ENCODE results near the gene CNST.

CNST gene

GRCh38 chr1:246607462-246607861, 41.2 kb downstream of the CNST start:
- peak overlapping the region; percentile 75 for H4K91ac ChIP-seq (ENCODE audit: low read length)
- no peak overlapping the region for H3K4me2 ChIP-seq (ENCODE audit: low read length, poor library complexity, severe bottlenecking)
- no peaks in the 10 kb centered on the region for H3K27me3 ChIP-seq (ENCODE audit: control insufficient read depth in 1 of 2, insufficient read depth in 1 of 2, low read length in 2 of 2)
- H3K9ac ChIP-seq (ENCODE audit: low read length), result no peak overlapping the region
- DNase-seq, result no peak
- H3K79me1 ChIP-seq (replicated peaks; ENCODE audit: low read length, poor library complexity, severe bottlenecking), result peaks cover 22% of the 10 kb centered on the region
- H3K18ac ChIP-seq (ENCODE audit: low read depth in 1 of 2, low read length in 2 of 2), result peak overlapping the region in 1 of 2 experiments; percentile 28
- H2AK5ac ChIP-seq (ENCODE audit: low read length, severe bottlenecking), result peak overlapping the region; percentile 53
- H3K27ac ChIP-seq (ENCODE audit: low read length, poor library complexity, severe bottlenecking), result no peak overlapping the region
- H2BK12ac ChIP-seq (ENCODE audit: low read length in 2 of 2), result peak overlapping the region in 1 of 2 experiments; percentile 93
- WGBS, result 82% methylated on average over 19 of the region's 19 CpGs
- peaks cover 0 to 4% of the 10 kb centered on the region in 2 experiments for H3K36me3 ChIP-seq (ENCODE audit: control insufficient read depth in 1 of 2, insufficient read depth in 2 of 2, low read depth in 1 of 2, low read length in 2 of 2)
- no peak overlapping the region for H3K4ac ChIP-seq (ENCODE audit: low read depth in 1 of 2, low read length in 2 of 2)
- no peak overlapping the region for H2BK5ac ChIP-seq (ENCODE audit: low read depth, low read length, poor library complexity, severe bottlenecking)
- H2AFZ ChIP-seq (ENCODE audit: low read depth, low read length), result no peak overlapping the region
- H2BK120ac ChIP-seq (ENCODE audit: low read depth, low read length), result no peak overlapping the region
- peak overlapping the region; percentile 7 for H4K8ac ChIP-seq (ENCODE audit: low read length)
- no peak overlapping the region for H3K4me3 ChIP-seq (ENCODE audit: insufficient read depth in 1 of 2, low read depth in 1 of 2, low read length in 2 of 2)
- no peak overlapping the region for H3K23ac ChIP-seq (ENCODE audit: low read length in 2 of 2)
- peaks cover 6% of the 10 kb centered on the region for H3K4me1 ChIP-seq (ENCODE audit: control insufficient read depth, insufficient read depth, low read depth, low read length)
- H3K14ac ChIP-seq (ENCODE audit: low read length in 2 of 2), result no peak overlapping the region
- no peaks in the 10 kb centered on the region for H3K9me3 ChIP-seq (ENCODE audit: control insufficient read depth, low read length)
- H2BK15ac ChIP-seq (ENCODE audit: low read depth, poor library complexity, severe bottlenecking), result no peak overlapping the region

DNA sequence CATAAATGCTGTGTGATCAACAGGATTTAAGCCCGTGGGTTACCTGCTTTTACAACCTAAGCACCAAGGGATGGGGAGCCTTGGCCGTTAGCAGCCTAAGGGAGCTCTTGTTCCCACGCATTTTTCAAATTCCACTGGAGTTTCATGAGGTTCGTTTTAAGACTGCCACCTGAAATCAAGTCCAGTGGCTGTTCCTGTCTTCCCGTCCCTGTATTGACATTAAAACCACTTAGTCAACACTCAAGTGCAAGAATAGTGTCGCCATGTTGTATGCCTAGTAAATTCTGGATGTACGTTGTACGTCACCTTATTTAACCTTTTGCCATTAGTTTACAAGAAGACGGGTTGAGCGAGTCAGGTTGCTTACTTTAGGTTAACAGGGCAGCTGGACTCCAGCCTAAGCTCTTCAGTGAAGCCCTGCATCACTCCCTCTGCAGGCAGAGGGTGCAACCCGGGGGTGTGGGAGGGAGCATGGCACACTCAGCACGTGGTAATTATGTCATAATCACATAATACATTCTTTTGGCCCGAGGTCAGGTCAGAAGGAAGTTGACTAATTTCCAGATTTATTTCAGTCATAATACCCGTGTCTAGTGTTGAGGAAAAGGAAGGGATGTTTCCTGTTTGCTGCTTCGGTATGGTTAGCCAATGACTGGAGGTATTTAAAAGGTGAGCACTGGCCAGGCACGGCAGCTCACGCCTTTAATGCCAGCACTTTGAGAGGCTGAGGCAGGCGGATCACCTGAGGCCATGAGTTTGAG, 42.5 kb downstream of the CNST start:
- 7% methylated on average over 15 of the region's 18 CpGs for WGBS
- Histone ChIP-seq H2AK5ac (ENCODE audit: low read length, severe bottlenecking) (no peak overlapping the region), H3K4ac (ENCODE audit: low read depth in 1 of 2, low read length in 2 of 2) (peak overlapping the region in 1 of 2 experiments; percentile 86)

DNA sequence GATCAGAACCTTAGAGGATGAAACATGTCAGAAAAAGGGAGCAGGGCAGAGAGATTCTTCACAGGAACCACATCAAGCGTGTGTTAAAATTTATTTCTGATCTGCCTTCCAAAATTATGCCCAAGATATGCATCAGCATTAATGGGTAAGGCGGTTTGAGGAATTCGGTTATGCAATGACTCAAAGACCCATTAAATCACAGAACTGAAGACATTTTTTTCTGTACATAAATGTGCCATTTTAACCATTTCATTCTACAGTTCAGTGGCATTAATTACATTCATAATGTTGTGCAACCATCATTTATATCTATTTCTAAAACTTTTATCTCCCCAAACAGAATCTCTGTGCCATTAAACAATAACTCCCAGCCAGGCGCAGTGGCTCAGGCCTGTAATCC, 43.4 kb downstream of the CNST start:
- Histone ChIP-seq H2AK5ac (ENCODE audit: low read length, severe bottlenecking) (no peak overlapping the region), H3K4me2 (ENCODE audit: low read length, poor library complexity, severe bottlenecking) (no peak overlapping the region), H2BK5ac (ENCODE audit: low read depth, low read length, poor library complexity, severe bottlenecking) (peak overlapping the region; percentile 68), H2BK120ac (ENCODE audit: low read depth, low read length) (no peak overlapping the region), H3K4me1 (ENCODE audit: control insufficient read depth, insufficient read depth, low read depth, low read length) (peaks cover 6% of the 10 kb centered on the region), H4K91ac (ENCODE audit: low read length) (no peak overlapping the region), H3K9ac (ENCODE audit: low read length) (peak overlapping the region; percentile 38), H4K8ac (ENCODE audit: low read length) (no peak overlapping the region), H3K23ac (ENCODE audit: low read length in 2 of 2) (no peak overlapping the region), H3K4me3 (ENCODE audit: insufficient read depth in 1 of 2, low read depth in 1 of 2, low read length in 2 of 2) (no peak overlapping the region), H3K4ac (ENCODE audit: low read depth in 1 of 2, low read length in 2 of 2) (no peak overlapping the region), H3K36me3 (ENCODE audit: control insufficient read depth in 1 of 2, insufficient read depth in 2 of 2, low read depth in 1 of 2, low read length in 2 of 2) (no peaks in the 10 kb centered on the region), H2BK12ac (ENCODE audit: low read length in 2 of 2) (no peak overlapping the region), H3K27me3 (ENCODE audit: control insufficient read depth in 1 of 2, insufficient read depth in 1 of 2, low read length in 2 of 2) (no peaks in the 10 kb centered on the region), H3K79me1 (replicated peaks; ENCODE audit: low read length, poor library complexity, severe bottlenecking) (peaks cover 13% of the 10 kb centered on the region), H2AFZ (ENCODE audit: low read depth, low read length) (no peak overlapping the region), H3K18ac (ENCODE audit: low read depth in 1 of 2, low read length in 2 of 2) (no peak overlapping the region), H3K9me3 (ENCODE audit: control insufficient read depth, low read length) (no peaks in the 10 kb centered on the region), H2BK15ac (ENCODE audit: low read depth, poor library complexity, severe bottlenecking) (no peak overlapping the region), H3K27ac (ENCODE audit: low read length, poor library complexity, severe bottlenecking) (peak overlapping the region; percentile 82), H3K14ac (ENCODE audit: low read length in 2 of 2) (no peak overlapping the region)
- 82% methylated on average over 4 of the region's 4 CpGs for WGBS
- peak; percentile 29 for DNase-seq

More for the DNA sequence above, 42.5 kb downstream of the CNST start:
- Histone ChIP-seq H3K14ac (ENCODE audit: low read length in 2 of 2) (no peak overlapping the region), H3K18ac (ENCODE audit: low read depth in 1 of 2, low read length in 2 of 2) (peak overlapping the region in 1 of 2 experiments; percentile 74), H3K4me1 (ENCODE audit: control insufficient read depth, insufficient read depth, low read depth, low read length) (peaks cover 6% of the 10 kb centered on the region), H3K23ac (ENCODE audit: low read length in 2 of 2) (no peak overlapping the region), H4K8ac (ENCODE audit: low read length) (no peak overlapping the region), H3K36me3 (ENCODE audit: control insufficient read depth in 1 of 2, insufficient read depth in 2 of 2, low read depth in 1 of 2, low read length in 2 of 2) (peaks cover 0 to 3% of the 10 kb centered on the region in 2 experiments), H3K4me3 (ENCODE audit: insufficient read depth in 1 of 2, low read depth in 1 of 2, low read length in 2 of 2) (no peak overlapping the region), H3K9me3 (ENCODE audit: control insufficient read depth, low read length) (no peaks in the 10 kb centered on the region), H3K9ac (ENCODE audit: low read length) (peak overlapping the region; percentile 38), H2BK15ac (ENCODE audit: low read depth, poor library complexity, severe bottlenecking) (no peak overlapping the region), H3K27me3 (ENCODE audit: control insufficient read depth in 1 of 2, insufficient read depth in 1 of 2, low read length in 2 of 2) (no peaks in the 10 kb centered on the region), H3K79me1 (replicated peaks; ENCODE audit: low read length, poor library complexity, severe bottlenecking) (peaks cover 16% of the 10 kb centered on the region), H2BK12ac (ENCODE audit: low read length in 2 of 2) (peak overlapping the region in 1 of 2 experiments; percentile 82), H2BK5ac (ENCODE audit: low read depth, low read length, poor library complexity, severe bottlenecking) (peak overlapping the region; percentile 15), H2BK120ac (ENCODE audit: low read depth, low read length) (no peak overlapping the region), H2AFZ (ENCODE audit: low read depth, low read length) (no peak overlapping the region), H3K27ac (ENCODE audit: low read length, poor library complexity, severe bottlenecking) (peak overlapping the region; percentile 94), H4K91ac (ENCODE audit: low read length) (no peak overlapping the region), H3K4me2 (ENCODE audit: low read length, poor library complexity, severe bottlenecking) (peak overlapping the region; percentile 42)
- DNase-seq, result peak; percentile 98

DNA sequence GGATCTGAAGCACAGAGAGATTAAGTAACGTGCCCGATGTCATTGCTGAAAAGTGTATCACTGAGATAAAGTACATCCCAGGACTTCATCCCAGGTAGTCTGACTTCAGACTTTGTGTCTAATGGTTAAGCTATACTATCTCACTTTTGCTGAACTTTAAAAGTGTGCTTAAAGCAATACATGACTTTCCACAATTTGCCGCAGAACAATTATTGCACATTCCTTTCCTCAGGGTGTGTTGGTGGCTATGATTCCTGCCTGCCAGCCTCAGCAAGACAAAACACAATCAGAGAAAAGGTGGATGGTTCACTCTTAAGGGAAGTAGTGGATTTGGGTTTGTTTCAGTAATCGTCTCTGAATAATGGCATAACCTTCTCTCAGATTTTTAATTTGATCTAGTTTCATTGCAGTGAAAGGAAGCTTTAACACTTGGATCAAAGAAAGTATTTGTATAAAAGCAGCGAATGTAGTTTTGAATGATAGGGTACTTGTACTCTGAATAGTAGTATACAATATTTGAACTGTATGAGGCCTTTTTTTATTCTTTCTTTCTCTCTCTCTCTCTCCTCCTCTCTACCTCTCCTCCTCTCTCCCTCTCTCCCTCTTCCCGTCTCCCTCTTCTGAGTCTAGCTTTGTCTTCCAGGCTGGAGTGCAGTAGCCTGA, 47.0 kb downstream of the CNST start:
- DNase-seq, result no peak
- no peak overlapping the region for H3K4me2 ChIP-seq (ENCODE audit: low read length, poor library complexity, severe bottlenecking)
- peaks cover 12% of the 10 kb centered on the region for H3K79me1 ChIP-seq (replicated peaks; ENCODE audit: low read length, poor library complexity, severe bottlenecking)
- no peak overlapping the region for H2BK12ac ChIP-seq (ENCODE audit: low read length in 2 of 2)
- H3K4ac ChIP-seq (ENCODE audit: low read depth in 1 of 2, low read length in 2 of 2), result no peak overlapping the region
- H2AFZ ChIP-seq (ENCODE audit: low read depth, low read length), result no peak overlapping the region
- H3K27me3 ChIP-seq (ENCODE audit: control insufficient read depth in 1 of 2, insufficient read depth in 1 of 2, low read length in 2 of 2), result no peaks in the 10 kb centered on the region
- H3K27ac ChIP-seq (ENCODE audit: low read length, poor library complexity, severe bottlenecking), result no peak overlapping the region
- H3K9ac ChIP-seq (ENCODE audit: low read length), result no peak overlapping the region
- H3K4me3 ChIP-seq (ENCODE audit: insufficient read depth in 1 of 2, low read depth in 1 of 2, low read length in 2 of 2), result no peak overlapping the region
- H2AK5ac ChIP-seq (ENCODE audit: low read length, severe bottlenecking), result no peak overlapping the region
- 98% methylated on average over 5 of the region's 6 CpGs for whole genome bisulfite sequencing
- H3K9me3 ChIP-seq (ENCODE audit: control insufficient read depth, low read length), result no peaks in the 10 kb centered on the region
- H3K4me1 ChIP-seq (ENCODE audit: control insufficient read depth, insufficient read depth, low read depth, low read length), result peaks cover 7% of the 10 kb centered on the region
- H3K18ac ChIP-seq (ENCODE audit: low read depth in 1 of 2, low read length in 2 of 2), result no peak overlapping the region
- H2BK15ac ChIP-seq (ENCODE audit: low read depth, poor library complexity, severe bottlenecking), result no peak overlapping the region
- no peaks in the 10 kb centered on the region for H3K36me3 ChIP-seq (ENCODE audit: control insufficient read depth in 1 of 2, insufficient read depth in 2 of 2, low read depth in 1 of 2, low read length in 2 of 2)
- H2BK5ac ChIP-seq (ENCODE audit: low read depth, low read length, poor library complexity, severe bottlenecking), result no peak overlapping the region
- H4K91ac ChIP-seq (ENCODE audit: low read length), result no peak overlapping the region
- no peak overlapping the region for H3K14ac ChIP-seq (ENCODE audit: low read length in 2 of 2)
- H2BK120ac ChIP-seq (ENCODE audit: low read depth, low read length), result no peak overlapping the region
- no peak overlapping the region for H4K8ac ChIP-seq (ENCODE audit: low read length)
- no peak overlapping the region for H3K23ac ChIP-seq (ENCODE audit: low read length in 2 of 2)
